ENCODE results near the gene CTPS1.

GRCh38 chr1:41024953-41025352 is 45.5 kb downstream of the CTPS1 start:
- peak; percentile 34 for TF ChIP-seq CTCF (IDR thresholded peaks at IDR 0.05)
- no peak for TF ChIP-seq EZH2 (IDR thresholded peaks at IDR 0.05)

Measured in neural progenitor cell (in vitro differentiated cells).